ENCODE measurements around the gene FAM222A.
A peak's percentile ranks its signal among the peaks of the same experiment; 100 is the strongest.

Gene FAM222A

GRCh38 chr12:109714141-109714912 is 702 bp downstream of the FAM222A start:
- DNase-seq, result peak; percentile 53

- no peak for DNase-seq
Observed at GRCh38 chr12:109714913-109715244, 1.3 kb downstream of the FAM222A start.

- DNase-seq, result peak; percentile 65
Observed at GRCh38 chr12:109715310-109716091, 1.9 kb downstream of the FAM222A start.

- DNase-seq, result peak; percentile 41
Observed at GRCh38 chr12:109716092-109716479, 2.5 kb downstream of the FAM222A start.

GRCh38 chr12:109716512-109717389 is 3.1 kb downstream of the FAM222A start:
- peak; percentile 47 for DNase-seq

- no peak for DNase-seq
Observed at GRCh38 chr12:109717390-109718357, 4.0 kb downstream of the FAM222A start.

GRCh38 chr12:109718390-109718789 is 4.8 kb downstream of the FAM222A start:
- no peak for DNase-seq

GRCh38 chr12:109719123-109720022 is 5.7 kb downstream of the FAM222A start:
- DNase-seq, result no peak

- DNase-seq, result peak; percentile 39
Observed at GRCh38 chr12:109720152-109720856, 6.7 kb downstream of the FAM222A start.

- DNase-seq, result no peak
Observed at GRCh38 chr12:109720857-109721189, 7.2 kb downstream of the FAM222A start.

- peak; percentile 50 for DNase-seq
Observed at GRCh38 chr12:109721276-109721675, 7.7 kb downstream of the FAM222A start.

- DNase-seq, result no peak
Observed at GRCh38 chr12:109722022-109722720, 8.5 kb downstream of the FAM222A start.

GRCh38 chr12:109722721-109723094 is 9.1 kb downstream of the FAM222A start:
- no peak for DNase-seq

- peak; percentile 97 for DNase-seq
Observed at GRCh38 chr12:109723311-109723881, 9.8 kb downstream of the FAM222A start.

- DNase-seq, result no peak
Observed at GRCh38 chr12:109724321-109724892, 10.8 kb downstream of the FAM222A start.

- DNase-seq, result no peak
Observed at GRCh38 chr12:109725321-109726105, 11.9 kb downstream of the FAM222A start.

GRCh38 chr12:109726106-109726497 is 12.5 kb downstream of the FAM222A start:
- DNase-seq, result no peak

GRCh38 chr12:109726511-109727038 is 12.9 kb downstream of the FAM222A start:
- peak; percentile 46 for DNase-seq

Data from NCI-H2171 treated with DMSO at 0.1 percent for 48 hours (cell line).